Measurements from ENCODE around the gene DCTD. TPM values are rescaled to one million over a fixed set of nuclear protein-coding genes. Genes with fewer than 3 reads are reported as not detected.

Gene DCTD
- total and polyA plus RNA-seq, 2 donors (not counting 1 experiment from before 2014, with no cell fraction given), result 88.8 to 182 TPM

- Histone ChIP-seq H3K9ac (ENCODE audit: insufficient read depth, low read length) (no peak overlapping the region), H3K9me3 (ENCODE audit: control insufficient read depth, insufficient read depth, low read depth, low read length) (no peaks in the 10 kb centered on the region), H3K4me3 (replicated peaks in 1 of 4; ENCODE audit: control extremely low read depth in 1 of 4, insufficient read depth in 1 of 4, low read depth in 3 of 4, low read length in 4 of 4) (no peak overlapping the region), H3K4me1 (ENCODE audit: control insufficient read depth, extremely low read depth, insufficient read depth, low read length) (no peaks in the 10 kb centered on the region), H4K20me1 (ENCODE audit: control insufficient read depth, extremely low read depth, insufficient read depth, low read length) (no peaks in the 10 kb centered on the region), H3K4me2 (ENCODE audit: extremely low read depth, insufficient read depth, low read length) (no peak overlapping the region), H3K27me3 (ENCODE audit: control insufficient read depth, insufficient read depth, low read length) (no peaks in the 10 kb centered on the region), H2AFZ (ENCODE audit: low read length) (no peak overlapping the region), H3K27ac (ENCODE audit: insufficient read depth, low read length) (no peak overlapping the region), H3K36me3 (ENCODE audit: control insufficient read depth, insufficient read depth, low read length) (no peaks in the 10 kb centered on the region), H3K79me2 (ENCODE audit: control insufficient read depth, insufficient read depth, low read length) (no peaks in the 10 kb centered on the region)
- DNase-seq (ENCODE audit: low read depth in 2 of 2), result no peak
- TF ChIP-seq CTCF (conservative IDR thresholded peaks at IDR 0.05 in 1 of 2, IDR thresholded peaks at IDR 0.05 in 1 of 2; ENCODE audit: low read depth in 1 of 2, low read length in 2 of 2) (no peak), EZH2 (IDR thresholded peaks at IDR 0.05; ENCODE audit: low read length, missing control alignments) (no peak)
These were observed 77.1 kb downstream of the DCTD start for GRCh38 chr4:182840108-182840507.

Other genes starting within 250 kb of the DCTD start
- gene WWC2, start 181.9 kb upstream of the DCTD start, total RNA-seq, result 20.8 and 34.0 TPM in 2 replicates
- gene WWC2, start 181.9 kb upstream of the DCTD start, polyA plus RNA-seq, result 25.4 and 31.6 TPM in 2 replicates

All from fibroblast of lung (primary cell).